Measurements from ENCODE around the gene TMEM30A. TPM values are rescaled to one million over a fixed set of nuclear protein-coding genes. Genes with fewer than 3 reads are reported as not detected.

Gene TMEM30A
- total and polyA plus RNA-seq, 2 donors (not counting 3 experiments of a cell fraction or from before 2014, with no cell fraction given), result 42.2 to 197 TPM

- no peaks in the 10 kb centered on the region for H4K20me1 ChIP-seq (replicated peaks; ENCODE audit: control insufficient read depth, extremely low read depth, insufficient read depth, low read length)
- intact Hi-C loops (cut with micrococcal nuclease) (loop anchor here (1.0 to 10.0 kb wide), 7 partner anchors 234 to 1531 kb away; no protein-coding TSS in a partner anchor), dilution Hi-C loops (cut with MboI; ENCODE audit: extremely low pct_ligation_motif_present, low sequenced_read_pairs) (no loop called here)
- H3K36me3 ChIP-seq (ENCODE audit: control insufficient read depth in 2 of 2, extremely low read depth in 1 of 2, insufficient read depth in 2 of 2, low read length in 2 of 2), result no peaks in the 10 kb centered on the region
- peak overlapping the region; percentile 54 for H3K4me2 ChIP-seq (ENCODE audit: insufficient read depth, low read length)
- H3K9me3 ChIP-seq (replicated peaks; ENCODE audit: control insufficient read depth, insufficient read depth, low read length), result no peaks in the 10 kb centered on the region
- H3K27me3 ChIP-seq (ENCODE audit: control insufficient read depth in 2 of 2, insufficient read depth in 2 of 2, low read length in 2 of 2), result peaks cover 17% of the 10 kb centered on the region in 2 experiments
- H3K9ac ChIP-seq (replicated peaks; ENCODE audit: extremely low read depth, insufficient read depth, low read length), result no peak overlapping the region
- H3K27ac ChIP-seq (ENCODE audit: insufficient read depth, low read depth, low read length), result no peak overlapping the region
- H3K4me3 ChIP-seq (replicated peaks in 1 of 3; ENCODE audit: insufficient read depth in 1 of 3, low read depth in 1 of 3, low read length in 3 of 3), result no peak overlapping the region
- POLR2A ChIA-PET, result no interaction called here
- H2AFZ ChIP-seq (ENCODE audit: low read depth, low read length), result peak overlapping the region; percentile 30
- no TSS peak for BruUV-seq (replicated peaks)
- H3K9me1 ChIP-seq (replicated peaks; ENCODE audit: control insufficient read depth, extremely low read depth, insufficient read depth, low read length), result no peaks in the 10 kb centered on the region
- H3K4me1 ChIP-seq (ENCODE audit: control insufficient read depth, extremely low read depth, insufficient read depth, low read length), result peaks cover 31% of the 10 kb centered on the region
- peak; percentile 80 for DNase-seq (ENCODE audit: low read depth, low spot score)
- H3K79me2 ChIP-seq (ENCODE audit: control insufficient read depth, insufficient read depth, low read length), result no peaks in the 10 kb centered on the region
- peak; percentile 90 for FAIRE-seq
- TF ChIP-seq, protein P1, sequence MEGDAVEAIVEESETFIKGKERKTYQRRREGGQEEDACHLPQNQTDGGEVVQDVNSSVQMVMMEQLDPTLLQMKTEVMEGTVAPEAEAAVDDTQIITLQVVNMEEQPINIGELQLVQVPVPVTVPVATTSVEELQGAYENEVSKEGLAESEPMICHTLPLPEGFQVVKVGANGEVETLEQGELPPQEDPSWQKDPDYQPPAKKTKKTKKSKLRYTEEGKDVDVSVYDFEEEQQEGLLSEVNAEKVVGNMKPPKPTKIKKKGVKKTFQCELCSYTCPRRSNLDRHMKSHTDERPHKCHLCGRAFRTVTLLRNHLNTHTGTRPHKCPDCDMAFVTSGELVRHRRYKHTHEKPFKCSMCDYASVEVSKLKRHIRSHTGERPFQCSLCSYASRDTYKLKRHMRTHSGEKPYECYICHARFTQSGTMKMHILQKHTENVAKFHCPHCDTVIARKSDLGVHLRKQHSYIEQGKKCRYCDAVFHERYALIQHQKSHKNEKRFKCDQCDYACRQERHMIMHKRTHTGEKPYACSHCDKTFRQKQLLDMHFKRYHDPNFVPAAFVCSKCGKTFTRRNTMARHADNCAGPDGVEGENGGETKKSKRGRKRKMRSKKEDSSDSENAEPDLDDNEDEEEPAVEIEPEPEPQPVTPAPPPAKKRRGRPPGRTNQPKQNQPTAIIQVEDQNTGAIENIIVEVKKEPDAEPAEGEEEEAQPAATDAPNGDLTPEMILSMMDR (IDR thresholded peaks at IDR 0.05; ENCODE audit: extremely low read depth in 1 of 2, insufficient read depth in 1 of 2, low read depth in 1 of 2, low read length in 2 of 2), result peak; percentile 78 to 92
- no peak for TF ChIP-seq GATA2 (IDR thresholded peaks at IDR 0.05; ENCODE audit: insufficient read depth, insufficient read length, low read depth, low read length)
- CTCF ChIA-PET, result interaction anchor here (0.6 to 12.5 kb wide), 124 partner anchors 9 to 1923 kb away, joined by 3 to 393 read pairs (median 4); partner anchors contain the start of genes COX7A2 and SLC17A5
These were observed 76.1 kb downstream of the TMEM30A start for GRCh38 chr6:75208298-75209183.

All from endothelial cell of umbilical vein (primary cell).